Upper lobe of left lung (tissue), 4 donors: Measurements from ENCODE around the gene MALRD1.

Experiments used
- EP300 ChIP-seq, 4 donors: sonication (generic); formaldehyde crosslinking; IDR thresholded peaks; one replicate each; pipeline ENCODE4 v1.5.1; 2017; ENCODE audit warnings: antibody characterized with exemption in 4 of 4, control low read depth in 2 of 4
- POLR2A ChIP-seq, 4 donors: fragments of 450-650 bp; IDR thresholded peaks; one replicate each; pipeline ENCODE4 v1.5.1; 2016 to 2017; ENCODE audit warnings: antibody characterized with exemption in 4 of 4, mild to moderate bottlenecking in 2 of 4
- POLR2AphosphoS5 ChIP-seq, 2 donors: sonication (generic); formaldehyde crosslinking; IDR thresholded peaks; one replicate each; pipeline ENCODE4 v1.5.1; 2017; ENCODE audit warnings: antibody characterized with exemption in 2 of 2
- TF ChIP-seq, protein P1 (sequence below), 6 experiments: fragments of 450-650 bp in 4 of 6; fragments of 200-600 bp in 2 of 6; sonication (generic) in 2 of 6; IDR thresholded peaks; one replicate each; pipeline ENCODE4 v1.5.1; 2016 to 2019; ENCODE audit warnings: antibody characterized with exemption in 6 of 6

DNA sequence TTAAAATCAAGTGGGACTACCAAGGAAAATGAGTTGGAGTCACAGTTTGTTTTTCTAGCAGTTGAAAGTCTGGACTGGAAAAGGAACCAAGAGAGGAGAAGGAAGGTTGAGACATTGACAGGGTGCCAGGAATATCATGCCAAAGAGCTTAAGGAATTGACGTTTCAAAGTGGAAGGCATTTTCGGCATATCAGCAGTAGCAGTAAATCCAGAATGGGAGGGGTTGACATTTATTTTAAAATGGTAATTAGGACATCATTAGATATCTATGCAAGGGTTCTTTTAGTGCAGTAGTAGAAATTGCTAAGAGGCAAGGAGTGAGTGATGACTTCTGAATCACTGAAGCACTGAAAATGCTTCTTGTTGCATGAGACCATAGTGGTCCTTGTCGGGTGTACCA, 431.8 kb downstream of the MALRD1 start:
- TF ChIP-seq, protein P1, sequence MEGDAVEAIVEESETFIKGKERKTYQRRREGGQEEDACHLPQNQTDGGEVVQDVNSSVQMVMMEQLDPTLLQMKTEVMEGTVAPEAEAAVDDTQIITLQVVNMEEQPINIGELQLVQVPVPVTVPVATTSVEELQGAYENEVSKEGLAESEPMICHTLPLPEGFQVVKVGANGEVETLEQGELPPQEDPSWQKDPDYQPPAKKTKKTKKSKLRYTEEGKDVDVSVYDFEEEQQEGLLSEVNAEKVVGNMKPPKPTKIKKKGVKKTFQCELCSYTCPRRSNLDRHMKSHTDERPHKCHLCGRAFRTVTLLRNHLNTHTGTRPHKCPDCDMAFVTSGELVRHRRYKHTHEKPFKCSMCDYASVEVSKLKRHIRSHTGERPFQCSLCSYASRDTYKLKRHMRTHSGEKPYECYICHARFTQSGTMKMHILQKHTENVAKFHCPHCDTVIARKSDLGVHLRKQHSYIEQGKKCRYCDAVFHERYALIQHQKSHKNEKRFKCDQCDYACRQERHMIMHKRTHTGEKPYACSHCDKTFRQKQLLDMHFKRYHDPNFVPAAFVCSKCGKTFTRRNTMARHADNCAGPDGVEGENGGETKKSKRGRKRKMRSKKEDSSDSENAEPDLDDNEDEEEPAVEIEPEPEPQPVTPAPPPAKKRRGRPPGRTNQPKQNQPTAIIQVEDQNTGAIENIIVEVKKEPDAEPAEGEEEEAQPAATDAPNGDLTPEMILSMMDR (IDR thresholded peaks at IDR 0.05): no peak
- TF ChIP-seq POLR2A (IDR thresholded peaks at IDR 0.05): no peak
- TF ChIP-seq POLR2AphosphoS5 (IDR thresholded peaks at IDR 0.05): no peak
- TF ChIP-seq EP300 (IDR thresholded peaks at IDR 0.05): no peak
